Activated CD4-positive, alpha-beta T cell treated with anti-CD3 and anti-CD28 coated beads, Interleukin-10, Interleukin-2, amounts not matched to agents 100 ng/mL and 50 ng/mL, durations not matched to agents 16 hours and 8 hours (primary cell): ENCODE measurements around the gene GPC3.
"Not testable (repeated sequence)": the region's sequence is repeated elsewhere in the genome, so short reads cannot be mapped to it uniquely, and the experiment has no call there.

Experiments used
- DNase-seq: peaks from one replicate; pipeline ENCODE4 v3.0.0-alpha.2; 2020

The GPC3 gene

DNA sequence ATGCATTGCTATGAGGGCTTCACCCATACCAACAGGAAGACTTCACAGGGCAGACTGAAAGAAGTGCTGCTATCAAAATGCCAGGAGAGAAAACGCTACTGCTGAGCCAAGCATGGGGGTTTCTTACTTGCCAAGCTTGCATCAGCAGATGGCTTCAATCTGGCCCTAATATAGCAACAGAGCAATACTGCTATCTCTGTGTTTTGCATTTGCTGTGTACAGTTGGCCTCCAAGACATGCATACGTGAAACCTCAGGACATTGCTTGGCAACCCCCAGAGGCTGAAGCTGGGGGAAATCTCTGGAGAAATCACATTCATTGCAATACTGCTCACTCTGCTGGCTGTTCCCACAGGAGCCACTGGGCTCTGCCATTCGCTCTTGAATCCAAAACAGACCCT is 442.9 kb downstream of the GPC3 start:
- DNase-seq: no peak

DNA sequence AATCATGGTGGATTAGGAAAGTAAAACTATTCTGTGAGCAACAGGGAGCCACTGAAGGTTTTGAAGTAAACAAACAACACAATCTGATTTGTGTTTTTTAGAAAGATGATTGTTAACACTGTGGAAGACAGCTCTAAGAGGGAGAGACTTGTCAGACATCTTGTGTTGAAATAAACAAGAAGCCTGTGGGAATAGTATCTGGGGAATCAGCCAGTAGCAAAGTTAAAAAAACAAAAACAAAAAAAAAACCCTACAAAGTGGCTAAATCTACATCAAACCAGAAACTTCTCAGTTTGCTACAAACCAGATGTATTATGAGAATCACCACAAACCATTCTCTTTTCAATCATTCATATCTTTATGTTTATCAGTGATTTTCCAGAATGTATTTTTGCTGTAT is 444.4 kb downstream of the GPC3 start:
- no peak for DNase-seq

DNA sequence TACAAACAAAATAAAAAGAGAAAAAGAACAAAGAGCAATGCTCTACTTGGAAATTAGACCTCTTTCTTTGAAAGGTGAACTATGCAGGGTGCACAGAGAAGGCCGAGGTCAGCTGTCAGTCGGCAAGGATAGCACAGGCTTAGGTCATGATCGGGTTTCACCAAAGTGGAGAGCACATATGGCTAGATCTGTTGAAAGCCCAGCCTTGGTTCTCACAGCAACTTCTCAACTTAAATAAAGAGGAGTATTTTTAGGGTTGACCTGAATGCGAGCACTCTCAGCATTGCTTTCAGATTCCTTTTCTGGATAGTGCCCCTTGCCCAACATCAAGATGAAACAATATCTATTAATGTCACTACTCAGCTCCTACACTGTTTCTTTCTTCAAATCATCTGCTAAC is 447.2 kb downstream of the GPC3 start:
- DNase-seq: no peak

DNA sequence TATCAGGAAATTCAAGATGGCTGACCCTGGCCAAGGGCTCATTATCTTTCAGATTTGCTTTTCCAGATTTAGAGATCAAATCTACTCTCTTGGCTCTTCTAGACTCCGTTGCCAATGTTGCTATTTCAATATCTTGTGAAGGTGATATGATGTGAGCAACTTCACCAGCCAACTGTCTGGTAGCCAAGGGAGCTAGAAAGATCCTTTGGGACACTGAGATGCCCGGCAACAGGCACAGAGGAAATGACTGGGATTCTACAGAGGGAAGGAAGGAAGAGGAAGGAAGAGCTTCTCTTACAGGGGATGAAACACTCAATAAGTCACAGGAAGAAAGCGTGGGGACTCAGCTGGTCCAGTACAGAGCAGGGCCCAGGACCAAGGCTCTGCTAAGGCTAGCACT is 448.3 kb downstream of the GPC3 start:
- no peak for DNase-seq

DNA sequence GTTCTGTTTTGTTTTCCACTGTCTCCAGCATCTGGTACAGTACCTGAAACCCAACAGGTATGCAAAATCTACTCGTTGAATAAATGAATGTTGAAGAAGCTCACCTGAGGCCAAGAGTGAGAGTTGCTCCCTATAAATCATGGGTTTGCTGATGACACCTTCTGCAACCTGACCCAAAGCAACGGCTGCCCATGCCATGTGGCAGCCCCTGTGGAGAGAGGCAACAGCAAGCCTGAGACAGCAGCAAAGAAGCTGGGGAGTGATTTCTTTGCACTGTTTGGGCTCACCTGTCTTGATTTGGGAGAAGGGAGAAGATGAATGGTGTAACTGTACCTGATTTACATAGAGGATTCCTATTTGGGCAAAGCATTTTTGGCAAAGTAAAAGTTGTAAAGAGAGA is 450.3 kb downstream of the GPC3 start:
- no peak for DNase-seq

DNA sequence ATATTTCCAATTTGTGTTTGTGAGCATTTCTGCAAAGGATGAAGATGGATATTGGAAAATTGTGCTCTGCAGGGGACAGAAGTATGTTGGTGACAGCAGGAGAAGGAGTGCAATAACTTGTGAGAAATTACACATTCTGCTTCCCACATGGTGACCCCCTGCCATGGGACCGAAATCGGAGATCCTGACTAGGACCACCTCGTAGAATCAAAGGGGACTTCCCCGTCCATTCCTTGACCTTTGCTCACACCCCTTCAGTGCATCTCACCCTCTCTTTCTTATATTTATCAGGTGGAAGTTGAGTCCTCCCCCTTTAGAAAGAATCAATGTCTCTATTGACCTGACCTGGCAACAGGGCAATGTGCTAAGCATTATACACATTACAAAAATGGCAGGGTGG is 451.2 kb downstream of the GPC3 start:
- no peak for DNase-seq

DNA sequence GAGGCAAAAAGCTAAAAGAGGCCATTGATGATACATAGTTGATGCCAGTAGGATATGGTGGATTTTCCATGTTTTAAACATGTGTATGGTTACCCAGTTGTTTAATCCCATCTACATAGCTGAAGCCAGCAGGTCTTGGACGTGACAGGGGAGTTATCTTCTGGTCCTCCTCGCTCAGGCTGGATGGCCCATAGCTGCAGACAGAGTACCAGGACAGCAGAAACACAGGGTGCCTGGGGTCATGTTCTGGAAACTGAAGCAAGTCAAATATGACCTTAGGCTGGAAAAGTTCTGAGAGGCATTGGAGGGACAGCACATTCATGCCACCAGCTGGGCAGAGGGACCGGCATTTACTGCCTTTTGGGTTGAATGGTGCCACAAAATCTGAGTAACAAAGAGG is 452.1 kb downstream of the GPC3 start:
- no peak for DNase-seq

DNA sequence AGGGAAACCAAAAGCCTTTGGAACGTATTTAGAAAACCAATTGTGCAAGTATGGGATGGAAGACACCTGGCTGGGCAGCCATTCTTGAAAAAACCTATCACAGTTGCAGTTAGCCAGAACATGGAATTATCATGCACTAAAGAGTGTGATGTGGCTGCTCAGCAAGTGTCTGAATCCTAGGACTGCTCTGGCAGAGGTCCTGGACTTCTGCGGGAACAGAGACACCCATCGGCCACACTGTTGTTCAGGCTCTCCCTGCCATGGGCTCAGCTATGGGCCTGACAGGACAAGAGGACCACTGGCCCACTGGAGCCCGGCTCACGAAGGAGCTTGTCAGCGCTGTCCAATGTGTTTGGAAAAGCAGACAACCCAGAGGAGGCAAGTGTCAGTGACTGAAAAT is 454.4 kb downstream of the GPC3 start:
- no peak for DNase-seq

DNA sequence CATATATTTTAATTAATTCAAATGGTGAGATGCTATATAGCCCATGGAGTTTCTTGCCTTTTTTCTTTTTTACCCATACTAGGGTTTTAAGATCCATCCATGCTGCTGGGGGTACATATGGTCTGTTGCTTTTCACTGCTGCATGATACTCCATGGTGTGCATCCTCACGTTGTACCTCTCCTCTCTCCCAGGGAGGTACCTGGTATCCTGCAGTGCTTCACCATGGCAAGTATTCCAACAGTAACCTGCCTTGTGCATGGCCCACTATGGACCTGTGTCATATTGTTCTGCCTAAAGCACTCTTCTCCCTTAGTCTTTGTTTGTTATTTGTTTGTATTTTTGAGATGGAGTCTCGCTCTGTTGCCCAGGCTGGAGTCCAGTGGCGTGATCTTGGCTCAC is 455.8 kb downstream of the GPC3 start:
- no peak for DNase-seq

DNA sequence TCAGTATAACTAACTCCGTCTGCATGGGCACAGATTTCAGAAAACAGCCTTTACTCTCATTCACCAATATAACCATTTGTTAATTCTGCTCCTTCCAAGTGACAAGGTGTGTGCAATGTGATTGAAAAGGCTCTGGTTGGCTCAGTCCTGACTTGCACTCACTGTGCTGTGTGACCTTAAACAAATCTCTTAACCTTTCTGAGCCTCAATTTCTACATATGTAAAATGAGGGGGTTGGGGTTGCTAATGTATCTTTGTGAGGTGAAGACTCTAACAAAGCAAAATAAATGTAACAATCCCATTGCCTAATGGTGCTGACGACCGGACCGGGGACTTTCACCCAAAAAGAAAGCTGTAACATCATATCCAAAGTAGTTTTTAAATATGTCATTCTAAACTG is 457.6 kb downstream of the GPC3 start:
- DNase-seq: no peak

DNA sequence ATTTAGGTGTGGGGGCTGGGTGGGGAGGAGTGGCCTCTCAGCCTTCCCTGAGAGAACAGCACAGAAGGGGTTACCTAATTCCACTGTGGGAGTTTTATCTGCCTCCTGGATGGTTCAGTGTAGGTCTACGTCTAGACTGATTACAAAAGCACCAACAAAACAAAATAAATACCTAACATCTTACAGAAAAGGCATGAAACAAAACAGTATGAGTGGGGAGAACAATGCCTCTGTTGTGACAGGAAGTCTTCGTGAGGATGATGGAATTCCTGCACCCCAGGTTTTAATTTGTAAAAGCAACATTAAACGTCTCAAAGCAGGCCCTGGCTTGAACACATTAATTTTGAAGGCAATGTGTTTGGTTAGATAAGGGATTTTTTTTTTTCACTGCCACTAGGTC is 458.0 kb downstream of the GPC3 start:
- DNase-seq: no peak

DNA sequence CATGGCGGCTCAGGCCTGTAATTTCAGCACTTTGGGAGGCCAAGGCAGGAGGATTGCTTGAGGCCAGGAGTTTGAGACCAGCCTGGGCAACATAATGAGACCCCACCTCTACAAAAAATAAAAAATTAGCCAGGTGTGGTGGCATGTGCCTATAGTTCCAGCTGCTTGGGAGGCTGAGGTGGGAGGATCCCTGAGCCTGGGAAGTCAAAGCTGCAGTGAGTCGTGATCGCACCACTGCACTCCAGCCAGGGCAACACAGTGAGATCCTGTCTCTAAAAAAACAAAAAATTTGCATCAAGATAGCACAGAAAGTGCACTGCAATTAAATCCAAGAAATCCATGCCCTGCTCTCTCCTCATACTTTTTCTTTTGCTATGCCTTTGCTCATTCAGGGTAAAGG is 458.6 kb downstream of the GPC3 start:
- DNase-seq: not testable (repeated sequence)

DNA sequence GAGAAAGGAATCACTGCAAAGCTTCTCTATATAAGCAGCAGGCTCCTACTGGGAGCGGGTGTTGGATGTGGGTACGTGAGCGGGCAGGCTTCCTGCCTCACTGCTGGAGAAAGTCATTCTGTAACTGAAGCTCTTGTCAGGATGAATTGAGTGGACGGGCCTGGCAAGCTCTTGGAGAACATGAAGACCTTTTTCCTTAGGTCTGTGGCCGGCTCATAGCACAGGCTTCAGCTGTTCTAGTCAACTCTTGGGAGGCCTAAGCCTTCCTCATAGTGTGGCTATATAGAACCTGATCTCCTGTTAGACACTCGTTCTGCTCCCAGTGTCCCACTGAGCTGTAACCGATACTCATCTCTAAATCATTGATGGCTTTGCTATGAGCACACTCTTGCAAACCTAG is 461.9 kb downstream of the GPC3 start:
- no peak for DNase-seq

DNA sequence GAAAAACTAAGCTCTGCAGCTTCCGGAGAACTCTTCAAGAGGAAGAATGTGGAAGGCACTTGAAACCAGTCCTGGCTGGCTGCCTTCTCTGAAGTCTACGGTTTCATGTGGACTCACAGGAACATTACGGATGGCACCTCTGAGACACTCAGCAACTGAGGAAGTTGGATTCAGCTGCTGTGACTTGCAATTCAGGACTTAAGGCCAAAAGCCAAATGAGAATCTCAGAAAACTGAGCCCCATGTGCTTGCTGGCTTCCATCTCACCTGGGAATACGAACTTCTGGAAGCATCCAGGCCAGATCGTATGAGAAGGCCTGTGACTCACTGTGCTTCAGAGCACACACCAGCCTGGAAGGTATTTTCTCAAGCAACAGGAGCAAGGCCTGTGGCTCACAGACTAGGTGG is 462.3 kb downstream of the GPC3 start:
- DNase-seq: no peak

DNA sequence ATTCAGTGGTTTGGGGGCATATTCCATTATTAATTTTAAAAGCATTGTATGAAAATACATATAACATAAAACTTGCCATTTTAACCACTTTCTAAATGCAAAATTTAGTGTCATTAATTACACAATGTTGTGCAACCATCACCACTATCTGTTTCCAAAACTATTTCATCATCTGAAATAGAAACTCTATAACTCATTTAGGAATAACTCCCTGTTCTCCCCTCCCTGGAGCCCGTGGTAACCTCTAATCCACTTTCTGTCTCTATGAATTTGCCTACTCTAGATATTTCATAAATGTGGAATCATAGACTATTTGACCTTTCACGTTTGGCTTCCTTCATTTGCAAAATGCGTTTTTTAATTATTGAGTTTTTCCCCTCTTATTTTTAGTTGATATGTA is 468.7 kb downstream of the GPC3 start:
- DNase-seq: no peak

DNA sequence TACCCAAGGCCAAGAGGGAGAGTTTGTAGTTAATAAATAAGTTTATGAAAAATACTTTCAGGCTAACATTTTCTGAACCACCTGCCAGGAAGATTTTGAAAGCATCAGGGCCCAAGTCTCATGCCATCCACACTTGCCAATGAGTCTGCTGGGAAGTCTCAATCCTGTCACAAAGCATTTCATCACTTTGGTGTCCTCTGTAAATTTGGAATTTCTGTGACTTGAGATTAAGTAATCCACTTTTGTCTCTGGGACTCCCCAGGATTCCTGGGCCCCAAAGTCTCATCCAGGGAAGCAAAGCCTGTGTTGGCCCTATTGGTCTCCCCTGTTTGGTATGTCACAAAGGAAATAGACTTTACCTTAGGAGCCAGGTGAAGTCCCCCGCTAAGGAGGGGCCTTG is 470.9 kb downstream of the GPC3 start:
- no peak for DNase-seq

DNA sequence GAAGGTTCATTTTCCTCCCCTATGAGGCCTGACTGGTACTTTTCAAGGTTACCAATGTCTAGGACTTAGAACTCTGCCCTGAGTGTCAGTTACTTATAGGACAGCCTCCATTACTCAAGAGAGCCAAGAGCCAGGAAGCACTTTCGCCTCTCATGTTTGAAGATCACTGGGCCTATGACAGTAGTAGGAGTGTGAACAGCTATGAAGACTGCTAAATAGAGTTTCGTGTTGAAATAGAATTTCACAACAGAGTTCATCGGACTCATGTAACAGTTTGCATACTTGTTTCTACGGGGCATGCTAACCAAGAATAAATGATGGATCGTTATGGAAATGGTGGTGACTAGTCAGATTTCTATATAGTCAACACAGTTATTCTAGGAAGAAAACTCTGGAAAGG is 472.3 kb downstream of the GPC3 start:
- DNase-seq: no peak

DNA sequence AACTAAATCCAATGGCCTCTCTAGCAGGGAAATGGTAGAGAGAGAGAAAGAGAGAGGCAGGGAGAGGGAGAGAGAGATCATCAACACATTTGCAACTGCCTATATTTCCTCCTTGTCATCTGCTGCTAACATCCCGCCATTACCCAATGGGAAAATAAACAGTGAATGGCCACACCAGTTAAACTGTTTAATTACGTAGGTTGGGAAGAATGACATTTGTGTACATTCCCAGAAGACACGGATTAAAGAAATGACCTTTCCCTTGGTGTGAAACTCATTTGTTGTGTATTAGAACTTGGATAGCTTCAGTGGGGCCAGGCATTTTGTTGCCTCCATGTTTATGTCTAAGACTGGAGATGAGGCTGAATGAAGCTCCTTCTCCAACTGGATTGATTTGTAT is 474.4 kb downstream of the GPC3 start:
- DNase-seq: no peak

DNA sequence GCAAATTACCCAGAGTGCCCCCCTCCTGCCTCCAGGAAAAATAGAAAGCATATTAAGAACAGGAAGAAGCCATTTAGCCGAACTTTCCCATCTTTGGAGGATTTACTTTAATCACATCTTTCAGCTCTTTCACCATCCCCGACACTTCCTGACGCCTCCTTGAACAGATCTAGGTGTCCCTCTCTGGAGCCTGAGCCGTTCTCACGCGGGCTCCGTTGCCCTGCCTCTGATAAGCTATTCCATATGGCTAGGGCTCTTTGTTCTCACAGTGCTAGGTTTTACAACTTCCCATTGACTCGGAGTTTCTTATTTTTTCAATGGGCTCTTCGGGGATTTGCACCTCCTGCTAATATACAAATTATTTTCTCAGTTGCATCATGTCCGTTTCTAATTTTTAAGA is 488.0 kb downstream of the GPC3 start:
- DNase-seq: no peak

DNA sequence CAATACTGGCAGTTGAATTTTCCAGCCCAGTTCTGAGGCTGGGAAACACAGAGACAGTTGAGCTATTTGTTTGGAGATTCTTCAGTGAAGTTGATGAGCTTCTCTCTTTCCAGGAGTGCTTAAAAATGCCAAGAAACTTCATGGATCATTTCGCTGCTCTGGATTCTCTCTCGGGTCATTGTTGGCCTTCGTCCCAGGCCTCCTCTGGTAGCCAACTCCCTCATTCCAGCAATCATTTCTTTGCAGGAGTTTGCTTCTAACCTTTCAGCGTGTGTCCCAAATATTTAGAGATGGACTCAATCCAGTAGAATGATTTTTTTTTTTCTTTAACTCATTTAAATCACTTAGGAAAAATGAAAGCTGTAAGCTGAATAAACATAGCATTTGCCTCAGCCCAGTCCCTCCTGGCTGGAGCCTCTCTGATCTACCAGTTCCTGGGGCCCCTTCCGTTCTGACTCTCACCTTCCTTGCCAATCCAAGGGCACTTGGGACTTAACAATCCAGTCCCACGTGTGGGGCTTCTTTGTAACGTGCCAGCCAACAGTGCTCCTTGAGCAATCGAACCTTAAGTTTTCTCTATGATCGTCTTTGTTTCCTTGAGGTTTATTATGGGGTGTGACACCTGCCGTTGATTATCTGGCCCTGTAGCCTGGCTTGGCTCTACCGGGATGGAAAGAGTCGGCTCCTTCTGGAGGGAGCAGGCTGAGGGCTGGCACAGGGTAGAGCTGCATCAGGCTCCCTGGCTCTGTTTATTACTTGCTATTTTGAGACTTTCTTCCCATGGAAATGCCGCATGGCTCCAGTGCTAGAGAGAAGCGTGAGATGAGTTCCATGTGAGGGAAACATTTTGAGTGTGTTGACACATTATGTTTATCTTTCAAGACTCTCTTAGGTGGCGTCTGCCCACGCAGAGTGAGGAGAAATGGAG is 489.7 kb downstream of the GPC3 start:
- DNase-seq: no peak

DNA sequence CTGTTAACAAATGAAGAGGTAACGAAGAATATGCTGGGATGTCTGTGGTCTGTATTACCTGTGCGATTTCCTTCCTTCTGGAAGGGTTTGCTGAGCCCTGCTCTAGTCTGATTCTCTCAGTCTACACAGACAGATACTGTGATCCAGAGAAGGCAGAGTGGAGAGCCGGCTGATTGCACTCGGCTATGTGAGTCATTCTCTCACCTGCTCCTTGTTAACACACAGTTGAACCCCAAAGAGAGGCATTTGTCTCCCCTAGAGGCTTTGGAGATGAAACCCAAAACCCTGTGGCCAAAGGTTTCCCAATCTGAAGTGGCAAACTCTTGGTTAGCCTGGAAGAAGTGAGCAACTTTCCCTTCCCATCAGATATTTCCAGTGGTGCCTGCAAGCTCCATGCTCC is 492.0 kb downstream of the GPC3 start:
- no peak for DNase-seq

DNA sequence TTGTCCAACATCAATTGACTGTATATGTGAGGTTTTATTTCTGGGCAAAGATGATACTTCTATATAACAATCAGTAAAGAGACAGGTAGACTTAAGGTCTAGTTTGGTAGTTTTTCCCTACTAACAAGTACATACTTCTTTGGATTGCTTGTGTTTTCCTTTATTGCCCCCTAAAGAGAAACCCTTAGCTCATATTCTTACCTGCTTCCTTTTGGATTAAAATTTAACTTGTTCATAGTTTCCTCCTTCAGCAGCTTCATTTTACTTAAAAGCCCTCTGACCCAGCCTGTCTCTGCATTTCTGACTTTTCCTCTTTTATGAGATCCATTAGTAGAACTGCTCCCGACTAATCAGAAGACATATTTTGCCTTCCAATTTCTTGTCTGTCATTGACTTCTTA is 494.4 kb downstream of the GPC3 start:
- no peak for DNase-seq
